Stimulated activated CD4-positive, alpha-beta T cell treated with anti-CD3 and anti-CD28 coated beads, Interleukin-1b, Interleukin-23, amount 100 ng/mL, for 1 hour (primary cell): ENCODE measurements around the gene RAB11FIP3.
"Not testable (repeated sequence)": the region's sequence is repeated elsewhere in the genome, so short reads cannot be mapped to it uniquely, and the experiment has no call there.

Source experiments
- DNase-seq, 2 donors: peaks; one replicate each; pipeline ENCODE4 v3.0.0-alpha.2; 2020; ENCODE audit warnings: low read depth in 2 of 2

The RAB11FIP3 gene

GRCh38 chr16:492211-492875 lies 66.9 kb downstream of the RAB11FIP3 start:
- no peak for DNase-seq

- not testable (repeated sequence) for DNase-seq
These were observed 69.2 kb downstream of the RAB11FIP3 start for GRCh38 chr16:494676-495075.

GRCh38 chr16:495127-495748 lies 69.8 kb downstream of the RAB11FIP3 start:
- DNase-seq: no peak

- DNase-seq: no peak
These were observed 70.8 kb downstream of the RAB11FIP3 start for GRCh38 chr16:496097-496886.

GRCh38 chr16:497258-497657 lies 71.8 kb downstream of the RAB11FIP3 start:
- DNase-seq: no peak

GRCh38 chr16:499924-500323 lies 74.5 kb downstream of the RAB11FIP3 start:
- no peak for DNase-seq

- no peak for DNase-seq
These were observed 75.3 kb downstream of the RAB11FIP3 start for GRCh38 chr16:500709-501108.

GRCh38 chr16:502179-502943 lies 76.9 kb downstream of the RAB11FIP3 start:
- no peak for DNase-seq

- no peak for DNase-seq
These were observed 78.0 kb downstream of the RAB11FIP3 start for GRCh38 chr16:503150-504071.

- DNase-seq: no peak
These were observed 80.2 kb downstream of the RAB11FIP3 start for GRCh38 chr16:505479-506245.

GRCh38 chr16:506246-506546 lies 80.7 kb downstream of the RAB11FIP3 start:
- DNase-seq: no peak

GRCh38 chr16:507527-507926 lies 82.1 kb downstream of the RAB11FIP3 start:
- not testable (repeated sequence) for DNase-seq

- DNase-seq: no peak
These were observed 82.5 kb downstream of the RAB11FIP3 start for GRCh38 chr16:507996-508395.

- no peak for DNase-seq
These were observed 83.7 kb downstream of the RAB11FIP3 start for GRCh38 chr16:508884-509736.

- no peak for DNase-seq
These were observed 84.8 kb downstream of the RAB11FIP3 start for GRCh38 chr16:510066-510825.

GRCh38 chr16:512802-513201 lies 87.4 kb downstream of the RAB11FIP3 start:
- no peak for DNase-seq

- no peak for DNase-seq
These were observed 88.5 kb downstream of the RAB11FIP3 start for GRCh38 chr16:513950-514349.

- no peak for DNase-seq
These were observed 89.9 kb downstream of the RAB11FIP3 start for GRCh38 chr16:515175-515938.
